ENCODE data around the gene HHIPL1. TPM values are rescaled to one million over a fixed set of nuclear protein-coding genes. Genes with fewer than 3 reads are reported as not detected.

Gene HHIPL1
- total RNA-seq, 4 donors from 2014 or later: 0.13 to 4.7 (median 0.56) TPM

- Histone ChIP-seq H3K9me3 (no peaks in the 10 kb centered on the region), H3K27ac (no peak overlapping the region), H3K4me3 (no peak overlapping the region), H3K27me3 (peaks cover 4% of the 10 kb centered on the region), H3K36me3 (no peaks in the 10 kb centered on the region), H3K4me1 (peaks cover 17% of the 10 kb centered on the region)
- 70% methylated on average over 11 of the region's 12 CpGs for WGBS
- DNase-seq (ENCODE audit: low spot score in 2 of 2): peak in 1 of 2 donors; percentile 71
- no peak for TF ChIP-seq POLR2A (IDR thresholded peaks at IDR 0.05)
- peak; percentile 2 to 67 for TF ChIP-seq CTCF (IDR thresholded peaks at IDR 0.05)
- no peak for TF ChIP-seq POLR2AphosphoS5 (IDR thresholded peaks at IDR 0.05)
- no peak for TF ChIP-seq EP300 (IDR thresholded peaks at IDR 0.05)
Observed at GRCh38 chr14:99687284-99688209, 42.6 kb downstream of the HHIPL1 start.

GRCh38 chr14:99688210-99688581 lies 43.3 kb downstream of the HHIPL1 start:
- 76% methylated on average over 10 of the region's 10 CpGs for WGBS
- DNase-seq (ENCODE audit: low spot score in 2 of 2): peak in 1 of 2 donors; percentile 45
- no peak overlapping the region for H3K27ac ChIP-seq
- no peak overlapping the region for H3K4me3 ChIP-seq
- no peak for TF ChIP-seq POLR2AphosphoS5 (IDR thresholded peaks at IDR 0.05)
- TF ChIP-seq EP300 (IDR thresholded peaks at IDR 0.05): no peak
- no peak for TF ChIP-seq POLR2A (IDR thresholded peaks at IDR 0.05)
- TF ChIP-seq CTCF (IDR thresholded peaks at IDR 0.05): no peak
- no peaks in the 10 kb centered on the region for H3K36me3 ChIP-seq
- no peaks in the 10 kb centered on the region for H3K9me3 ChIP-seq
- H3K4me1 ChIP-seq: peaks cover 11% of the 10 kb centered on the region
- peaks cover 4% of the 10 kb centered on the region for H3K27me3 ChIP-seq

GRCh38 chr14:99688629-99689028 lies 43.7 kb downstream of the HHIPL1 start:
- 90% methylated on average over 11 of the region's 11 CpGs for WGBS
- TF ChIP-seq POLR2AphosphoS5 (IDR thresholded peaks at IDR 0.05) (no peak), POLR2A (IDR thresholded peaks at IDR 0.05) (no peak), EP300 (IDR thresholded peaks at IDR 0.05) (no peak), CTCF (IDR thresholded peaks at IDR 0.05) (no peak)

GRCh38 chr14:99689266-99690236 lies 44.6 kb downstream of the HHIPL1 start:
- DNase-seq (ENCODE audit: low spot score in 2 of 2): peak in 1 of 2 donors; percentile 52
- Histone ChIP-seq H3K27me3 (peaks cover 4% of the 10 kb centered on the region), H3K4me1 (peaks cover 3% of the 10 kb centered on the region), H3K27ac (no peak overlapping the region), H3K4me3 (no peak overlapping the region), H3K9me3 (no peaks in the 10 kb centered on the region), H3K36me3 (no peaks in the 10 kb centered on the region)
- WGBS: 86% methylated on average over 11 of the region's 11 CpGs
- no peak for TF ChIP-seq CTCF (IDR thresholded peaks at IDR 0.05)
- TF ChIP-seq POLR2A (IDR thresholded peaks at IDR 0.05): no peak
- TF ChIP-seq POLR2AphosphoS5 (IDR thresholded peaks at IDR 0.05): no peak
- TF ChIP-seq EP300 (IDR thresholded peaks at IDR 0.05): no peak

More at GRCh38 chr14:99688629-99689028, 43.7 kb downstream of the HHIPL1 start:
- H3K4me1 ChIP-seq: peaks cover 6% of the 10 kb centered on the region
- H3K27me3 ChIP-seq: peaks cover 4% of the 10 kb centered on the region
- no peaks in the 10 kb centered on the region for H3K36me3 ChIP-seq
- H3K9me3 ChIP-seq: no peaks in the 10 kb centered on the region
- H3K4me3 ChIP-seq: no peak overlapping the region
- H3K27ac ChIP-seq: no peak overlapping the region
- peak in 1 of 2 donors; percentile 35 for DNase-seq (ENCODE audit: low spot score in 2 of 2)

Measured in suprapubic skin (tissue), 4 donors.